CD14-positive monocyte (primary cell): Measurements from ENCODE around the gene TERB1. TPM values are rescaled to one million over a fixed set of nuclear protein-coding genes. Genes with fewer than 3 reads are reported as not detected.
A peak's percentile ranks its signal among the peaks of the same experiment; 100 is the strongest.

ENCODE experiments used
- DNase-seq, 3 donors: peaks; one replicate each; pipeline ENCODE4 v3.0.0-alpha.2; 2011 to 2022
- H2AFZ ChIP-seq: 2 replicates; pipeline ENCODE4 v1.6.0; 2012; ENCODE audit warnings: mild to moderate bottlenecking, low read depth, low read length, inconsistent platforms; ENCODE audit not compliant: insufficient read depth, poor library complexity, severe bottlenecking
- H3K27ac ChIP-seq, 2 donors: 1 replicate in 1 of 2; 2 replicates in 1 of 2; pipeline ENCODE4 v1.5.1; 2012 to 2013; ENCODE audit warnings: low read length in 2 of 2, control low read depth in 1 of 2, inconsistent platforms in 1 of 2, low read depth in 1 of 2, mild to moderate bottlenecking in 1 of 2
- H3K27me3 ChIP-seq, 2 donors: one replicate each; pipeline versions ENCODE4 v1.6.0 to v1.6.1; 2011 to 2013; ENCODE audit warnings: low read length in 2 of 2; ENCODE audit not compliant: control insufficient read depth in 2 of 2, insufficient read depth in 2 of 2
- H3K36me3 ChIP-seq, 2 donors: replicated peaks in 1 of 2; 1 replicate in 1 of 2; 2 replicates in 1 of 2; pipeline versions ENCODE4 v1.5.1 to v1.6.1; 2012 to 2013; ENCODE audit warnings: low read length in 2 of 2, control low read depth in 1 of 2, inconsistent platforms in 1 of 2, mild to moderate bottlenecking in 1 of 2; ENCODE audit not compliant: insufficient read depth in 2 of 2, control insufficient read depth in 1 of 2
- H3K4me1 ChIP-seq, 2 donors: 1 replicate in 1 of 2; 2 replicates in 1 of 2; pipeline versions ENCODE4 v1.5.1 to v1.6.1; 2012 to 2013; ENCODE audit warnings: low read length in 2 of 2, control low read depth in 1 of 2, inconsistent platforms in 1 of 2, mild to moderate bottlenecking in 1 of 2, moderate library complexity in 1 of 2; ENCODE audit not compliant: insufficient read depth in 2 of 2, control insufficient read depth in 1 of 2
- H3K4me2 ChIP-seq: replicated peaks from 2 replicates; pipeline ENCODE3; 2012; ENCODE audit warnings: low read length, moderate library complexity, mild to moderate bottlenecking; ENCODE audit not compliant: poor library complexity, severe bottlenecking; ENCODE audit errors: extremely low read depth
- H3K4me3 ChIP-seq, 3 experiments: fragments of 200-600 bp in 1 of 3; sonication (generic) in 1 of 3; replicated peaks in 1 of 3; 1 replicate in 2 of 3; 2 replicates in 1 of 3; pipeline ENCODE4 v1.5.1; 2011 to 2013; ENCODE audit warnings: low read length in 3 of 3, mild to moderate bottlenecking in 3 of 3, control low read depth in 2 of 3, low read depth in 2 of 3, inconsistent platforms in 1 of 3, moderate library complexity in 1 of 3
- H3K79me2 ChIP-seq: 2 replicates; pipeline ENCODE4 v1.6.0; 2012; ENCODE audit warnings: mild to moderate bottlenecking, control low read depth, inconsistent platforms, low read length, moderate library complexity; ENCODE audit not compliant: insufficient read depth
- H3K9ac ChIP-seq: 2 replicates; pipeline ENCODE4 v1.6.0; 2017; ENCODE audit warnings: low read length, mild to moderate bottlenecking; ENCODE audit not compliant: insufficient read depth, poor library complexity, severe bottlenecking
- H3K9me3 ChIP-seq, 2 donors: replicated peaks in 1 of 2; 1 replicate in 1 of 2; 2 replicates in 1 of 2; pipeline versions ENCODE4 v1.5.1 to v1.6.1; 2012 to 2013; ENCODE audit warnings: low read length in 2 of 2, control low read depth in 1 of 2; ENCODE audit not compliant: control insufficient read depth in 1 of 2, insufficient read depth in 1 of 2
- H4K20me1 ChIP-seq: 2 replicates; pipeline ENCODE4 v1.6.0; 2012; ENCODE audit warnings: mild to moderate bottlenecking, low read length, control low read depth, moderate library complexity; ENCODE audit not compliant: insufficient read depth
- H3K27ac Mint-ChIP-seq, 7 donors: one replicate each; pipeline ENCODE4 v1.8.0; 2020; ENCODE audit warnings: mild to moderate bottlenecking in 7 of 7, mixed read lengths in 7 of 7, moderate library complexity in 6 of 7, inconsistent platforms in 2 of 7
- H3K27me3 Mint-ChIP-seq, 3 donors: one replicate each; pipeline ENCODE4 v1.8.0; 2021 to 2022; ENCODE audit warnings: low read depth in 3 of 3, mild to moderate bottlenecking in 3 of 3, mixed read lengths in 3 of 3, moderate library complexity in 3 of 3, inconsistent platforms in 1 of 3
- H3K36me3 Mint-ChIP-seq, 2 donors: one replicate each; pipeline ENCODE4 v1.8.0; 2020; ENCODE audit warnings: mixed read lengths in 2 of 2, inconsistent platforms in 1 of 2, mild to moderate bottlenecking in 1 of 2
- H3K4me1 Mint-ChIP-seq: one replicate; pipeline ENCODE4 v1.8.0; 2020; ENCODE audit warnings: mild to moderate bottlenecking, mixed read lengths
- H3K4me3 Mint-ChIP-seq, 2 donors: one replicate each; pipeline ENCODE4 v1.8.0; 2020; ENCODE audit warnings: mild to moderate bottlenecking in 2 of 2, mixed read lengths in 2 of 2, moderate library complexity in 1 of 2
- H3K9me3 Mint-ChIP-seq, 7 donors: one replicate each; pipeline ENCODE4 v1.8.0; 2020 to 2022; ENCODE audit warnings: mixed read lengths in 7 of 7, mild to moderate bottlenecking in 6 of 7, moderate library complexity in 6 of 7, inconsistent platforms in 2 of 7
- WGBS: methylation state at CpG from one replicate; pipeline ENCODE4 v1.1.5; 2013; ENCODE audit warnings: missing lambda C conversion rate; ENCODE audit not compliant: insufficient coverage; 5-methylcytosine and 5-hydroxymethylcytosine counted together
- intact Hi-C, 2 donors: fragments of 100-400 bp; cut with micrococcal nuclease; formaldehyde crosslinking; loops; one replicate each; pipeline versions ENCODE4 v1.15.0 to v1.15.1; 2023
- polyA plus RNA-seq, 3 donors: library from polyadenylated mRNA; depleted of rRNA in 1 of 3; unstranded in 2 of 3; stranded (reverse) in 1 of 3; fragments of 300-500 nt in 2 of 3; fragments of >200 nt in 1 of 3; fragmentation: Illumina TruSeq in 2 of 3; gene quantifications; 1 replicate in 2 of 3; 2 replicates in 1 of 3; pipeline ENCODE4 v1.2.3, GENCODE V29; 2012 to 2021
- TF ChIP-seq, protein P1 (sequence below): fragments of 200-600 bp; IDR thresholded peaks from one replicate; pipeline ENCODE4 v1.8.0; 2022; ENCODE audit warnings: antibody characterized with exemption, mild to moderate bottlenecking

The TERB1 gene
- polyA plus RNA-seq, 3 donors, result not detected

DNA sequence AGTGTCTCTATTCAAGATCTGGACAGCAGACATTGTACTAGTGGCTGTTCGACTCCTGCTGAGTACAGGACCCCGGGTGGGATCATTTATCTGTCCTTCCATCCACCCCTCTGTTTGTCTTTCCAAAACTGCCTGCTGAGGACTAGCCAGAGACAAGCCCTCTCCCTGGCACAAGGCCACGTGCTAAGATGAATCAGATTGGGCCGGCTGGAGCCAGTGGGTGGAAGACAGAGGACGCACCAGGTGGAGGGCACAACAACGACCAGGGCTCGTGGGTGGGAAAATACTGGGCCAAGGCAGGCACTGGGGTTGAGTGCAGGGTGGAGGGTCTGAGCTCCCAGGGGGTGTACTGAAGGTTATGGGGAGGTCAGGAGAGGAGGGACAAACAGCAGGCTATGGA, 41.4 kb upstream of the TERB1 start:
- H2AFZ ChIP-seq, result no peak overlapping the region
- Mint-ChIP-seq H3K9me3 (peaks cover 5 to 16% (median 12%) of the 10 kb centered on the region in 7 donors), H3K36me3 (peaks cover 0 to 9% of the 10 kb centered on the region in 2 donors), H3K4me3 (no peak overlapping the region), H3K4me1 (peaks cover 12% of the 10 kb centered on the region), H3K27ac (peak overlapping the region in 1 of 7 donors; percentile 2), H3K27me3 (peaks cover 53 to 65% (median 63%) of the 10 kb centered on the region in 3 donors)
- H4K20me1 ChIP-seq, result no peaks in the 10 kb centered on the region
- WGBS, result 85% methylated on average over 5 of the region's 7 CpGs
- no peaks in the 10 kb centered on the region for H3K36me3 ChIP-seq
- no peak overlapping the region for H3K9ac ChIP-seq
- intact Hi-C loops, result no loop called here
- no peaks in the 10 kb centered on the region for H3K79me2 ChIP-seq
- DNase-seq, result no peak
- no peak overlapping the region for H3K4me3 ChIP-seq
- no peak overlapping the region for H3K27ac ChIP-seq
- peaks cover 0 to 14% of the 10 kb centered on the region in 2 donors for H3K9me3 ChIP-seq
- no peak overlapping the region for H3K4me2 ChIP-seq
- TF ChIP-seq, protein P1, sequence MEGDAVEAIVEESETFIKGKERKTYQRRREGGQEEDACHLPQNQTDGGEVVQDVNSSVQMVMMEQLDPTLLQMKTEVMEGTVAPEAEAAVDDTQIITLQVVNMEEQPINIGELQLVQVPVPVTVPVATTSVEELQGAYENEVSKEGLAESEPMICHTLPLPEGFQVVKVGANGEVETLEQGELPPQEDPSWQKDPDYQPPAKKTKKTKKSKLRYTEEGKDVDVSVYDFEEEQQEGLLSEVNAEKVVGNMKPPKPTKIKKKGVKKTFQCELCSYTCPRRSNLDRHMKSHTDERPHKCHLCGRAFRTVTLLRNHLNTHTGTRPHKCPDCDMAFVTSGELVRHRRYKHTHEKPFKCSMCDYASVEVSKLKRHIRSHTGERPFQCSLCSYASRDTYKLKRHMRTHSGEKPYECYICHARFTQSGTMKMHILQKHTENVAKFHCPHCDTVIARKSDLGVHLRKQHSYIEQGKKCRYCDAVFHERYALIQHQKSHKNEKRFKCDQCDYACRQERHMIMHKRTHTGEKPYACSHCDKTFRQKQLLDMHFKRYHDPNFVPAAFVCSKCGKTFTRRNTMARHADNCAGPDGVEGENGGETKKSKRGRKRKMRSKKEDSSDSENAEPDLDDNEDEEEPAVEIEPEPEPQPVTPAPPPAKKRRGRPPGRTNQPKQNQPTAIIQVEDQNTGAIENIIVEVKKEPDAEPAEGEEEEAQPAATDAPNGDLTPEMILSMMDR, result no peak
- H3K4me1 ChIP-seq, result peaks cover 6 to 10% of the 10 kb centered on the region in 2 donors
- H3K27me3 ChIP-seq, result peaks cover 22 to 55% of the 10 kb centered on the region in 2 donors

DNA sequence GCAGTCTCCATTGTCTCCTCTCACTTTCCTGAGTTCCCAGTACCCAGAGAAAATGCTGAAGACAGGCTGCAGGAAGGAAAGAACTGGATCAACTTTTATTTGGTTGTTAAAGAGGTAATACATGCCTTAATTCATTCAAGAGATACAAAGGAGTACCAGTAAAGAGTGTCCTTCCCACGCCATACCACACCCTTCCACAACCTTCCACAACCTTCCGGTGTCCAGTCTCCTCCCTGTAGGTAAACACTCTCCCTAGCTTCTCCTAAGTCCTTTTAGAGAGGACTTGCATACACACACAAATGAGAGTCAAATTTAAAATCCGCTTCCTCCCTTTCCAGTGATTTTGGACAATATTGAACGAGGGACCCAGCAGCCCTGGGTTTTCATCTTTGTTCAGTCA, 40.0 kb upstream of the TERB1 start:
- no peak overlapping the region for H3K4me2 ChIP-seq
- Mint-ChIP-seq H3K27ac (no peak overlapping the region), H3K4me1 (peaks cover 12% of the 10 kb centered on the region), H3K27me3 (peaks cover 46 to 52% (median 52%) of the 10 kb centered on the region in 3 donors), H3K36me3 (peaks cover 0 to 8% of the 10 kb centered on the region in 2 donors), H3K9me3 (peaks cover 6 to 16% (median 12%) of the 10 kb centered on the region in 7 donors), H3K4me3 (no peak overlapping the region)
- intact Hi-C loops, result no loop called here
- no peaks in the 10 kb centered on the region for H3K79me2 ChIP-seq
- DNase-seq, result no peak
- WGBS, result 95% methylated on average over 3 of the region's 4 CpGs
- H4K20me1 ChIP-seq, result no peaks in the 10 kb centered on the region
- no peak overlapping the region for H3K9ac ChIP-seq
- H3K27me3 ChIP-seq, result peaks cover 17 to 42% of the 10 kb centered on the region in 2 donors
- no peaks in the 10 kb centered on the region for H3K36me3 ChIP-seq
- H3K9me3 ChIP-seq, result peaks cover 0 to 14% of the 10 kb centered on the region in 2 donors
- H2AFZ ChIP-seq, result no peak overlapping the region
- no peak overlapping the region for H3K27ac ChIP-seq
- TF ChIP-seq, protein P1, result no peak
- H3K4me1 ChIP-seq, result peaks cover 6 to 10% of the 10 kb centered on the region in 2 donors
- no peak overlapping the region for H3K4me3 ChIP-seq
